NB4 (cell line): ENCODE results near the gene GAS1.

Experiments
- DNase-seq: peaks from one replicate; pipeline ENCODE4 v3.0.0; 2010; ENCODE audit warnings: low read depth
- H3K4me3 ChIP-seq: one replicate; pipeline ENCODE4 v1.5.1; 2011; ENCODE audit warnings: mild to moderate bottlenecking, low read depth, low read length, moderate library complexity
- MAX ChIP-seq: IDR thresholded peaks from 2 replicates; pipeline ENCODE4 v1.6.1; 2011; ENCODE audit warnings: low read depth, low read length
- MYC ChIP-seq: IDR thresholded peaks from 2 replicates; pipeline ENCODE4 v1.6.1; 2011; ENCODE audit warnings: low read depth, low read length
- POLR2A ChIP-seq: IDR thresholded peaks from 2 replicates; pipeline ENCODE4 v1.6.1; 2011; ENCODE audit warnings: mild to moderate bottlenecking; ENCODE audit not compliant: insufficient read length; ENCODE audit errors: extremely low read depth
- TF ChIP-seq, protein P1 (sequence below): IDR thresholded peaks from one replicate; pipeline ENCODE4 v1.5.1; 2012; ENCODE audit warnings: low read depth, low read length

GAS1 gene

DNA sequence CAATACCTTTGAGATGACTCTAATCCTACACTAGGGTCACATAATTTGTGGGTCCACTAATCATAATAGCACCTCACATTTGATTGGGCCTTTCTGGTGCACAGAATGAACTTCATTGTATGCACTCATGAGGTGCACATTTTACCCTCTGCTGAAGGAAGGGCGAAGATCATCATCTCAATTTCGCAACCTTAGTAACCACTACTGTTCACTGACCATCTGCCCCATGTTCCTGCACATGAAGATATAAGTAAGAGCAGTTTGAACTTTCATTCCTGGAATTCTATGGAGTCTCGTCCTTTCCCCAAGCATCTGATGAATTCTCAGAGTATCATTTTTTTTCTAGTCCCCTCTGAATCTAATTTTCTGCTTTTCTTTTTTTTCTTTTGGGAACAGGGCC lies 21.2 kb downstream of the GAS1 start:
- TF ChIP-seq POLR2A (no peak), MYC (no peak), MAX (no peak)
- TF ChIP-seq, protein P1, sequence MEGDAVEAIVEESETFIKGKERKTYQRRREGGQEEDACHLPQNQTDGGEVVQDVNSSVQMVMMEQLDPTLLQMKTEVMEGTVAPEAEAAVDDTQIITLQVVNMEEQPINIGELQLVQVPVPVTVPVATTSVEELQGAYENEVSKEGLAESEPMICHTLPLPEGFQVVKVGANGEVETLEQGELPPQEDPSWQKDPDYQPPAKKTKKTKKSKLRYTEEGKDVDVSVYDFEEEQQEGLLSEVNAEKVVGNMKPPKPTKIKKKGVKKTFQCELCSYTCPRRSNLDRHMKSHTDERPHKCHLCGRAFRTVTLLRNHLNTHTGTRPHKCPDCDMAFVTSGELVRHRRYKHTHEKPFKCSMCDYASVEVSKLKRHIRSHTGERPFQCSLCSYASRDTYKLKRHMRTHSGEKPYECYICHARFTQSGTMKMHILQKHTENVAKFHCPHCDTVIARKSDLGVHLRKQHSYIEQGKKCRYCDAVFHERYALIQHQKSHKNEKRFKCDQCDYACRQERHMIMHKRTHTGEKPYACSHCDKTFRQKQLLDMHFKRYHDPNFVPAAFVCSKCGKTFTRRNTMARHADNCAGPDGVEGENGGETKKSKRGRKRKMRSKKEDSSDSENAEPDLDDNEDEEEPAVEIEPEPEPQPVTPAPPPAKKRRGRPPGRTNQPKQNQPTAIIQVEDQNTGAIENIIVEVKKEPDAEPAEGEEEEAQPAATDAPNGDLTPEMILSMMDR = no peak
- no peak overlapping the region for H3K4me3 ChIP-seq
- no peak for DNase-seq

DNA sequence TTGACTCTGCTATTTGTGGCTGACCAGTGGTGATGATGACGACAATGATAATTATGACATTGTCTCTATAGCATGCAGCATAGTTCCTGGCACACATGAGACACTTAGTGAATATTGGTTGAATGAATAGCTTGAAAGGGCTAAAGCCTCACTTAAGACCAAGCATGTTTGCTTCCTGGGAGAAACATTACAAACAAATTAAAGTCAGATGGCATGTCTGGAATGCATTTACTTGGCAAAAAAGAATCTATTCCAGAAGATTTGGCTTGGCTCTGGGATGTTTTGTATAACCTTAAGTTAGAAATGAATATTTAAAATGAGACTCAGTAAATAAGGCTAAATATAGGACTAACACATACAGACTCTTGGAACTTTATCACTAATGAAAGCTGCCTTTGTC lies 21.6 kb downstream of the GAS1 start:
- TF ChIP-seq POLR2A (no peak), MYC (no peak), MAX (no peak)
- TF ChIP-seq, protein P1 = no peak
- DNase-seq = no peak
- no peak overlapping the region for H3K4me3 ChIP-seq

- H3K4me3 ChIP-seq = no peak overlapping the region
- DNase-seq = no peak
- TF ChIP-seq MAX (no peak), POLR2A (no peak), MYC (no peak)
Observed at GRCh38 chr9:86924206-86924605, 23.1 kb downstream of the GAS1 start.

DNA sequence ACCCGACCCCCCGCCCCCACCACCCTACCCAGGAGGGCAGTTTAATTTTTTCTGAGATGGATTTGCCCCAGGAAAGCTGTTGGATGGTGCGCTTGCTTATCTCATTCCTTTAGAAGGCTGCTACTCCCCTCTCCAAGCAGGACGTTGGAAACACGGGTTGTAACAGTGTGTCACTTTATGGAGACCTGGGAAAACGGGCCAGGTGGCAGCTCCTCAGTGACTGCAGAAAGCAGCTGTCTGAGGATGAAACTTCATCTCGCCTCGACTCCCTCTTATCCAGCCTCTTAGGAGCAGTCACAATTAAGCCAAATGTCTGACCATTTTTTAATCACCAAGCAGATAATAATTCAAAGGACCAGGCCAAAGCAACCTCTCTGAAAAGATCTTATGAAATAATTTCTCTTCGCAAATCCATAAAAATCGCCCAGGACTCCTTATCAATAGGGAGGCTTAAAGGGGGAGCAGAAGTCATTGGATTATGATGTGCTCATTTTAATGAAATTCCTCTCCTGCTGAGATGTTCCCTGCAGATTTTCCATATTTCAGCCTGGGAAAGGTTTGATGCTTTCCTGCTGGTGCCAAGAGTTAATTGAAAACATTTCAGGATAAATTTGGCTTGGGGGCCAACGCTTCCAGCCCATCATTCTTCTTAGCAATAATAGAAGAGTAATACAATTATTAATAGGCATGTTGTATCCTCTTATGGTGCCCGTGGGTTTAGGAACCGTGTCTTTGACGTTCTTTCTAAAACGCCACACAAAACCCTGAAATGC lies 26.0 kb downstream of the GAS1 start:
- TF ChIP-seq POLR2A = no peak
- DNase-seq = no peak
- H3K4me3 ChIP-seq = no peak overlapping the region

DNA sequence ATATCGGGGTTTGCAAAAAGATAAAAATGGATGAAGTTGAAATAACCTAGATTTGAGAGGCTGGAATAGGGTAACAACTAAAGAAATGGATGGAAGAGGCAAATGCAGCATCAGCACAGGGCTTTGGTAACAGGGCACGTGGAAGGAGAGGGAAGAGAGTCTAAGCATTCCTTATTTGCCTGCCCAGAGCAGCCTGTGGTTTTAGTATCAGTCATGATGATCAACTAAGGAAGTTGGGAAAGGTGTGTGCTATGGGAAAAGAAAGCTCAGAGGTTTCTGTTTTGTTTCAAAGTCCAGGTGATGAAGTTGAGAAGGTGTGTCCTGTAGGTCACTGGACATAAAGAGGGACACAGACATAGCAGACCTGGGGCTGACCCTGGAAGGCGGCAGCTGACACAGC lies 28.8 kb downstream of the GAS1 start:
- no peak for DNase-seq
- no peak for TF ChIP-seq MAX
- TF ChIP-seq POLR2A = no peak
- TF ChIP-seq, protein P1 = no peak
- no peak for TF ChIP-seq MYC
- no peak overlapping the region for H3K4me3 ChIP-seq

- TF ChIP-seq MAX (no peak), MYC (no peak), POLR2A (no peak)
- TF ChIP-seq, protein P1 = no peak
- DNase-seq = no peak
- no peak overlapping the region for H3K4me3 ChIP-seq
Observed at GRCh38 chr9:86912210-86912609, 35.1 kb downstream of the GAS1 start.
